ENCODE results near the gene CORIN. TPM values are rescaled to one million over a fixed set of nuclear protein-coding genes. Genes with fewer than 3 reads are reported as not detected.

CORIN gene
- total RNA-seq, 1 experiment from 2014 or later, result not detected

- intact Hi-C loops (cut with micrococcal nuclease; ENCODE audit: unreplicated experiment), result no loop called here
- Histone ChIP-seq H3K27me3 (replicated peaks; ENCODE audit: insufficient read depth, low read depth, low read length, poor library complexity) (no peaks in the 10 kb centered on the region), H3K9me3 (ENCODE audit: low read depth, low read length, poor library complexity, severe bottlenecking) (no peaks in the 10 kb centered on the region), H3K27ac (ENCODE audit: low read depth, low read length, poor library complexity, severe bottlenecking) (no peak overlapping the region), H3K4me3 (ENCODE audit: low read depth, low read length, poor library complexity, severe bottlenecking) (no peak overlapping the region), H3K36me3 (ENCODE audit: insufficient read depth, low read length, poor library complexity, severe bottlenecking) (no peaks in the 10 kb centered on the region), H3K4me1 (ENCODE audit: insufficient read depth, low read length, poor library complexity, severe bottlenecking) (no peaks in the 10 kb centered on the region)
- BruUV-seq (replicated peaks), result no TSS peak
- no peak for TF ChIP-seq CTCF (conservative IDR thresholded peaks at IDR 0.05; ENCODE audit: low read depth, low read length)
- no peak for TF ChIP-seq EZH2 (IDR thresholded peaks at IDR 0.05; ENCODE audit: borderline replicate concordance, low read depth, low read length, poor library complexity, severe bottlenecking)
- peak; percentile 4 for DNase-seq (ENCODE audit: low spot score)
- POLR2A ChIA-PET (ENCODE audit: low non-redundant PET), result interaction anchor here (0.6 kb wide), 1 partner anchor 249 kb away, joined by 4 read pairs; no protein-coding TSS in a partner anchor
- CTCF ChIA-PET, result no interaction called here
Measured at GRCh38 chr4:47674144-47674543, 163.7 kb downstream of the CORIN start.

- no TSS peak for BruUV-seq (replicated peaks)
- Histone ChIP-seq H3K27ac (ENCODE audit: low read depth, low read length, poor library complexity, severe bottlenecking) (no peak overlapping the region), H3K36me3 (ENCODE audit: insufficient read depth, low read length, poor library complexity, severe bottlenecking) (no peaks in the 10 kb centered on the region), H3K4me3 (ENCODE audit: low read depth, low read length, poor library complexity, severe bottlenecking) (no peak overlapping the region), H3K27me3 (replicated peaks; ENCODE audit: insufficient read depth, low read depth, low read length, poor library complexity) (no peaks in the 10 kb centered on the region), H3K9me3 (ENCODE audit: low read depth, low read length, poor library complexity, severe bottlenecking) (no peaks in the 10 kb centered on the region), H3K4me1 (ENCODE audit: insufficient read depth, low read length, poor library complexity, severe bottlenecking) (no peaks in the 10 kb centered on the region)
- intact Hi-C loops (cut with micrococcal nuclease; ENCODE audit: unreplicated experiment), result no loop called here
- ChIA-PET CTCF (no interaction called here), POLR2A (ENCODE audit: low non-redundant PET) (no interaction called here)
- no peak for DNase-seq (ENCODE audit: low spot score)
- TF ChIP-seq EZH2 (IDR thresholded peaks at IDR 0.05; ENCODE audit: borderline replicate concordance, low read depth, low read length, poor library complexity, severe bottlenecking) (no peak), CTCF (conservative IDR thresholded peaks at IDR 0.05; ENCODE audit: low read depth, low read length) (no peak)
Measured at GRCh38 chr4:47672696-47673095, 165.2 kb downstream of the CORIN start.

- no peaks in the 10 kb centered on the region for H3K27me3 ChIP-seq (replicated peaks; ENCODE audit: insufficient read depth, low read depth, low read length, poor library complexity)
- intact Hi-C loops (cut with micrococcal nuclease; ENCODE audit: unreplicated experiment), result loop anchor here (2.0 to 5.0 kb wide), 2 partner anchors 167 to 263 kb away; partner anchors contain the start of gene CORIN
- H3K9me3 ChIP-seq (ENCODE audit: low read depth, low read length, poor library complexity, severe bottlenecking), result no peaks in the 10 kb centered on the region
- TF ChIP-seq EZH2 (IDR thresholded peaks at IDR 0.05; ENCODE audit: borderline replicate concordance, low read depth, low read length, poor library complexity, severe bottlenecking) (no peak), CTCF (conservative IDR thresholded peaks at IDR 0.05; ENCODE audit: low read depth, low read length) (no peak)
- H3K4me1 ChIP-seq (ENCODE audit: insufficient read depth, low read length, poor library complexity, severe bottlenecking), result no peaks in the 10 kb centered on the region
- CTCF ChIA-PET, result interaction anchor here (1.0 kb wide), 1 partner anchor 86 kb away, joined by 3 read pairs; no protein-coding TSS in a partner anchor
- H3K36me3 ChIP-seq (ENCODE audit: insufficient read depth, low read length, poor library complexity, severe bottlenecking), result no peaks in the 10 kb centered on the region
- DNase-seq (ENCODE audit: low spot score), result no peak
- H3K4me3 ChIP-seq (ENCODE audit: low read depth, low read length, poor library complexity, severe bottlenecking), result no peak overlapping the region
- no peak overlapping the region for H3K27ac ChIP-seq (ENCODE audit: low read depth, low read length, poor library complexity, severe bottlenecking)
- POLR2A ChIA-PET (ENCODE audit: low non-redundant PET), result no interaction called here
- no TSS peak for BruUV-seq (replicated peaks)
Measured at GRCh38 chr4:47669946-47670345, 167.9 kb downstream of the CORIN start.

Measured in A673 (cell line).